Measurements from ENCODE around the gene ZNF385A. TPM values are rescaled to one million over a fixed set of nuclear protein-coding genes. Genes with fewer than 3 reads are reported as not detected.

ZNF385A gene
- total and polyA plus RNA-seq, 9 of the 15 experiments (the other 6 are each of a cell fraction or from before 2014, with no cell fraction given), result 1.0 to 111 (median 7.7) TPM

DNA sequence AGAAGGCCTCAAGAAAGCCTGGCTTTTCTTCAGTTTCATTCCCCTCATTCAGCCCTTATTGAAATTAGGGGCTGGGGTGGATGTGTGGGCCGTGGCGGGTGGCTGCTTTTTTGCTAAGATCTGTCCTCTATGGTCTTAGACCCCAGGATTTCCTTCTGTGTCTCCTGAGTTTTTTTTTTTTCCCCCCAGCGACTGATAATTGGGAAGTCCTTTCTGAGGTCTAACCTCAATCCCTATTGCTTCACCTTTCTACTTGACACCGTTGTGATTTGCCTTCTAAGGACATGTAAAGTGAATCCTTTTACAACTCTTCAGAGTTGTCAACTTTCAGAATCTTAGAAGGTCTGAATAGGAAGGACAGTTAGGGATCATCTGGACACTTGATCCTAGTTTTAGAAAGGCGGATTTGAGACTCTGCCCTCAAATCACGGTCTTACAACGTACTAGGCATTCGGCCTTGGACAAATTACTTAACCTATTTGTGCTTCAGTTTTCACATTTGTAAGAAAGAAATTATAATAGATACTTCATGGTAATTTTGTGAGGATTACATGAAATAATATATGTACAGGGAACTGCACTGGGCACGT lies 24.7 kb downstream of the ZNF385A start (continued):
- TF ChIP-seq ZNF263 (CRISPR knock-in tag; IDR thresholded peaks at IDR 0.05; ENCODE audit: borderline replicate concordance) (no peak; the same call in 1 of the 2 replicates), ZNF133 (CRISPR knock-in tag; IDR thresholded peaks at IDR 0.05) (no peak), STAG1 (CRISPR knock-in tag; IDR thresholded peaks at IDR 0.05; ENCODE audit: borderline replicate concordance) (no peak), POLR2A (conservative IDR thresholded peaks at IDR 0.05) (no peak; the same call in none of the 2 replicates), COPS2 (conservative IDR thresholded peaks at IDR 0.05) (no peak), FIP1L1 (IDR thresholded peaks at IDR 0.05; ENCODE audit: low read depth, low read length, poor library complexity, severe bottlenecking) (no peak), KLF6 (CRISPR knock-in tag; IDR thresholded peaks at IDR 0.05; ENCODE audit: borderline replicate concordance) (no peak), JUN (IDR thresholded peaks at IDR 0.05; ENCODE audit: borderline replicate concordance, low read depth, low read length) (no peak), JUN (CRISPR knock-in tag; IDR thresholded peaks at IDR 0.05; ENCODE audit: borderline replicate concordance) (no peak), KLF13 (tag; IDR thresholded peaks at IDR 0.05; ENCODE audit: borderline replicate concordance, low read depth) (no peak), HNRNPL (IDR thresholded peaks at IDR 0.05; ENCODE audit: low read depth, low read length) (no peak), HIVEP1 (CRISPR knock-in tag; IDR thresholded peaks at IDR 0.05) (no peak), ZC3H11A (IDR thresholded peaks at IDR 0.05; ENCODE audit: low read depth, low read length) (no peak), SIRT6 (IDR thresholded peaks at IDR 0.05; ENCODE audit: low read depth, low read length) (no peak), ZNF444 (CRISPR knock-in tag; IDR thresholded peaks at IDR 0.05) (no peak), FOXM1 (IDR thresholded peaks at IDR 0.05; ENCODE audit: low read depth) (no peak), FOXM1 (CRISPR knock-in tag; IDR thresholded peaks at IDR 0.05; ENCODE audit: low read depth) (no peak), MTA2 (IDR thresholded peaks at IDR 0.05; ENCODE audit: low read depth) (no peak), ZNF197 (CRISPR knock-in tag; IDR thresholded peaks at IDR 0.05; ENCODE audit: low read depth) (no peak), FOXK2 (conservative IDR thresholded peaks at IDR 0.05 in 1 of 2, IDR thresholded peaks at IDR 0.05 in 1 of 2; ENCODE audit: low read depth in 2 of 2) (no peak), ZNF143 (CRISPR knock-in tag; IDR thresholded peaks at IDR 0.05) (no peak), FOXJ2 (tag; IDR thresholded peaks at IDR 0.05) (no peak), ILF3 (IDR thresholded peaks at IDR 0.05; ENCODE audit: borderline replicate concordance) (no peak), LCOR (CRISPR knock-in tag; IDR thresholded peaks at IDR 0.05) (no peak), SMAD4 (CRISPR knock-in tag; conservative IDR thresholded peaks at IDR 0.05) (no peak)
- TF ChIP-seq, protein P1, sequence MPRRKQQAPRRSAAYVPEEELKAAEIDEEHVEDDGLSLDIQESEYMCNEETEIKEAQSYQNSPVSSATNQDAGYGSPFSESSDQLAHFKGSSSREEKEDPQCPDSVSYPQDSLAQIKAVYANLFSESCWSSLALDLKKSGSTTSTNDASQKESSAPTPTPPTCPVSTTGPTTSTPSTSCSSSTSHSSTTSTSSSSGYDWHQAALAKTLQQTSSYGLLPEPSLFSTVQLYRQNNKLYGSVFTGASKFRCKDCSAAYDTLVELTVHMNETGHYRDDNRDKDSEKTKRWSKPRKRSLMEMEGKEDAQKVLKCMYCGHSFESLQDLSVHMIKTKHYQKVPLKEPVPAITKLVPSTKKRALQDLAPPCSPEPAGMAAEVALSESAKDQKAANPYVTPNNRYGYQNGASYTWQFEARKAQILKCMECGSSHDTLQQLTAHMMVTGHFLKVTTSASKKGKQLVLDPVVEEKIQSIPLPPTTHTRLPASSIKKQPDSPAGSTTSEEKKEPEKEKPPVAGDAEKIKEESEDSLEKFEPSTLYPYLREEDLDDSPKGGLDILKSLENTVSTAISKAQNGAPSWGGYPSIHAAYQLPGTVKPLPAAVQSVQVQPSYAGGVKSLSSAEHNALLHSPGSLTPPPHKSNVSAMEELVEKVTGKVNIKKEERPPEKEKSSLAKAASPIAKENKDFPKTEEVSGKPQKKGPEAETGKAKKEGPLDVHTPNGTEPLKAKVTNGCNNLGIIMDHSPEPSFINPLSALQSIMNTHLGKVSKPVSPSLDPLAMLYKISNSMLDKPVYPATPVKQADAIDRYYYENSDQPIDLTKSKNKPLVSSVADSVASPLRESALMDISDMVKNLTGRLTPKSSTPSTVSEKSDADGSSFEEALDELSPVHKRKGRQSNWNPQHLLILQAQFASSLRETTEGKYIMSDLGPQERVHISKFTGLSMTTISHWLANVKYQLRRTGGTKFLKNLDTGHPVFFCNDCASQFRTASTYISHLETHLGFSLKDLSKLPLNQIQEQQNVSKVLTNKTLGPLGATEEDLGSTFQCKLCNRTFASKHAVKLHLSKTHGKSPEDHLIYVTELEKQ (CRISPR knock-in tag; IDR thresholded peaks at IDR 0.05), result no peak
- TF ChIP-seq, protein P2, sequence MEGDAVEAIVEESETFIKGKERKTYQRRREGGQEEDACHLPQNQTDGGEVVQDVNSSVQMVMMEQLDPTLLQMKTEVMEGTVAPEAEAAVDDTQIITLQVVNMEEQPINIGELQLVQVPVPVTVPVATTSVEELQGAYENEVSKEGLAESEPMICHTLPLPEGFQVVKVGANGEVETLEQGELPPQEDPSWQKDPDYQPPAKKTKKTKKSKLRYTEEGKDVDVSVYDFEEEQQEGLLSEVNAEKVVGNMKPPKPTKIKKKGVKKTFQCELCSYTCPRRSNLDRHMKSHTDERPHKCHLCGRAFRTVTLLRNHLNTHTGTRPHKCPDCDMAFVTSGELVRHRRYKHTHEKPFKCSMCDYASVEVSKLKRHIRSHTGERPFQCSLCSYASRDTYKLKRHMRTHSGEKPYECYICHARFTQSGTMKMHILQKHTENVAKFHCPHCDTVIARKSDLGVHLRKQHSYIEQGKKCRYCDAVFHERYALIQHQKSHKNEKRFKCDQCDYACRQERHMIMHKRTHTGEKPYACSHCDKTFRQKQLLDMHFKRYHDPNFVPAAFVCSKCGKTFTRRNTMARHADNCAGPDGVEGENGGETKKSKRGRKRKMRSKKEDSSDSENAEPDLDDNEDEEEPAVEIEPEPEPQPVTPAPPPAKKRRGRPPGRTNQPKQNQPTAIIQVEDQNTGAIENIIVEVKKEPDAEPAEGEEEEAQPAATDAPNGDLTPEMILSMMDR (IDR thresholded peaks at IDR 0.05 in 2 of 3, conservative IDR thresholded peaks at IDR 0.05 in 1 of 3; ENCODE audit: insufficient read depth in 2 of 3, low read depth in 1 of 3, low read length in 3 of 3), result no peak
